GM19193 (cell line): ENCODE data around the gene ETV5.

ENCODE experiments used
- POLR2A ChIP-seq: IDR thresholded peaks from 4 replicates; pipeline ENCODE4 v1.6.1; 2011; ENCODE audit not compliant: insufficient read depth, insufficient read length; ENCODE audit errors: extremely low read depth

Gene ETV5

DNA sequence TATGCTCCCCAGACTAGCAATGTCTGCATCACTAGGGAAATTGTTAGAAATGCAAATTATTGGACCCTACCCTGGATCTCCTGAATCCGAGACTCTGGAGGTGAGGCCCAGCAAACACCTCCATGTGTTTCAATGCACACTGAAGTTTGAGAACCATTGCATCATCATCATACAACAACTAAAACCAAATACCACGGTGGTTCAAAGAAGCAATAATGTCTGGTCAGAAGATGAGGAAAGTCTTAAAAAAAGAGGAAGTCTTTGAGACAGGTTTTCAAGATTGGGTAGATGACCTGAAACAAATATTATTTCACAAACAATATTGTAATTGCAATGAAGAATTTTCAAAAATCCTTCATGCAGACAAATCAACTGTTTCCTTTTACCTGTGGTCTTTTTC lies 110.8 kb downstream of the ETV5 start:
- TF ChIP-seq POLR2A = no peak

DNA sequence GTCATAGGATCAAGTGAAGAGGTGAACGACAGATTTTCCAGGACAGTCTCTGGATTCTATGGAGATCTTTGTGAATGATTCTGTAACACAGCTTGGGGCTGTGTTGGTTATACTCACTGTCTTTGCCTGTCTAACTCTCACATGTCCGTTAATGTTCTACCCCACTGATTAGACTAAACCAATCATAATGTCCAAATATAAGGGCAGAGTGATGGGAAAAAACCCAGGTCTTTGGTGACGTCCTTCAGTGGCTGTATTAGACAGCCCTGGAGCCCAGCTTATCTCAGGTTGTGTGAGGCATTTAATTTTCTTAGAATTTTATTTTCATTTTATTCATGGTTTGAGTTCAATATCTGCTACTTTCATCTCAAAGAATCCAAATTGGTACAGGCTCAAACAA lies 111.8 kb downstream of the ETV5 start:
- TF ChIP-seq POLR2A = no peak
